ENCODE data around the gene TMPRSS6.

TMPRSS6 gene

GRCh38 chr22:37063431-37064420 lies 45.8 kb downstream of the TMPRSS6 start:
- no peak for DNase-seq

- DNase-seq = no peak
These were observed 46.7 kb downstream of the TMPRSS6 start for GRCh38 chr22:37062702-37063381.

- no peak for DNase-seq
These were observed 47.2 kb downstream of the TMPRSS6 start for GRCh38 chr22:37062376-37062675.

GRCh38 chr22:37061611-37062375 lies 47.7 kb downstream of the TMPRSS6 start:
- DNase-seq = no peak

GRCh38 chr22:37060801-37061610 lies 48.5 kb downstream of the TMPRSS6 start:
- DNase-seq = peak; percentile 82

- no peak for DNase-seq
These were observed 49.5 kb downstream of the TMPRSS6 start for GRCh38 chr22:37059876-37060449.

- DNase-seq = no peak
These were observed 50.4 kb downstream of the TMPRSS6 start for GRCh38 chr22:37058917-37059701.

- no peak for DNase-seq
These were observed 51.6 kb downstream of the TMPRSS6 start for GRCh38 chr22:37057796-37058510.

- DNase-seq = no peak
These were observed 52.3 kb downstream of the TMPRSS6 start for GRCh38 chr22:37057226-37057625.

- DNase-seq = no peak
These were observed 53.3 kb downstream of the TMPRSS6 start for GRCh38 chr22:37056246-37056645.

- no peak for DNase-seq
These were observed 54.7 kb downstream of the TMPRSS6 start for GRCh38 chr22:37054600-37055365.

GRCh38 chr22:37054056-37054395 lies 55.5 kb downstream of the TMPRSS6 start:
- DNase-seq = no peak

GRCh38 chr22:37053310-37054055 lies 56.0 kb downstream of the TMPRSS6 start:
- DNase-seq = no peak

- no peak for DNase-seq
These were observed 56.9 kb downstream of the TMPRSS6 start for GRCh38 chr22:37052386-37053309.

- DNase-seq = peak; percentile 85
These were observed 57.8 kb downstream of the TMPRSS6 start, which contains the start of gene KCTD17 for GRCh38 chr22:37051391-37052385. KCTD17 (plus strand) TSS chr22:37051742; CDS start chr22:37051761, 19 bp downstream.

GRCh38 chr22:37050913-37051312 lies 58.6 kb downstream of the TMPRSS6 start:
- DNase-seq = no peak

- no peak for DNase-seq
These were observed 60.3 kb downstream of the TMPRSS6 start for GRCh38 chr22:37049224-37049623.
